Spinal cord (tissue), 10 donors: ENCODE data around the gene RHBDF2. TPM values are rescaled to one million over a fixed set of nuclear protein-coding genes. Genes with fewer than 3 reads are reported as not detected.

ENCODE experiments used
- DNase-seq, 6 donors: peaks; one replicate each; pipeline versions ENCODE4 v3.0.0 to v3.0.0-alpha.2; 2013 to 2015; ENCODE audit warnings: low spot score in 6 of 6, low read depth in 4 of 6
- H3K27ac ChIP-seq: one replicate; pipeline ENCODE4 v1.5.1; 2013; ENCODE audit warnings: low read depth, low read length, control low read depth
- H3K27me3 ChIP-seq: one replicate; pipeline ENCODE4 v1.6.1; 2013; ENCODE audit warnings: low read length; ENCODE audit not compliant: control insufficient read depth, insufficient read depth
- H3K36me3 ChIP-seq: one replicate; pipeline ENCODE4 v1.6.1; 2013; ENCODE audit warnings: low read length; ENCODE audit not compliant: control insufficient read depth, insufficient read depth
- H3K4me1 ChIP-seq: one replicate; pipeline ENCODE4 v1.6.1; 2013; ENCODE audit warnings: low read length; ENCODE audit not compliant: control insufficient read depth, insufficient read depth
- H3K4me3 ChIP-seq: one replicate; pipeline ENCODE4 v1.5.1; 2013; ENCODE audit warnings: low read depth, low read length, control low read depth
- H3K9me3 ChIP-seq: one replicate; pipeline ENCODE4 v1.6.1; 2013; ENCODE audit warnings: low read length; ENCODE audit not compliant: control insufficient read depth, insufficient read depth
- WGBS: methylation state at CpG from one replicate; pipeline ENCODE4 v1.1.5; 2013; ENCODE audit warnings: missing lambda C conversion rate; ENCODE audit not compliant: insufficient coverage; 5-methylcytosine and 5-hydroxymethylcytosine counted together
- polyA plus RNA-seq, 2 donors: library from polyadenylated mRNA; unstranded; fragments of 120-200 nt; gene quantifications; one replicate each; pipeline ENCODE4 v1.2.1, GENCODE V29; 2013; ENCODE audit not compliant: insufficient read length in 2 of 2
- total RNA-seq, 2 donors: library from RNA; depleted of rRNA in 1 of 2; stranded (reverse); fragments of 120-200 nt in 1 of 2; fragments of >200 nt in 1 of 2; gene quantifications; one replicate each; pipeline versions ENCODE4 v1.2.3 to v1.2.4, GENCODE V29; 2013 to 2014
- donor health status: healthy.

Gene RHBDF2
- total and polyA plus RNA-seq, 4 donors: 6.3 to 10.9 (median 8.9) TPM

- Histone ChIP-seq H3K27me3 (no peaks in the 10 kb centered on the region), H3K27ac (no peak overlapping the region), H3K4me3 (no peak overlapping the region), H3K4me1 (peaks cover 18% of the 10 kb centered on the region), H3K36me3 (peaks cover 7% of the 10 kb centered on the region), H3K9me3 (no peaks in the 10 kb centered on the region)
- DNase-seq: no peak
- WGBS: 95% methylated on average over 14 of the region's 14 CpGs
These were observed 32.6 kb downstream of the RHBDF2 start for GRCh38 chr17:76468634-76469010.

GRCh38 chr17:76467809-76468633 lies 33.2 kb downstream of the RHBDF2 start:
- Histone ChIP-seq H3K27ac (no peak overlapping the region), H3K27me3 (no peaks in the 10 kb centered on the region), H3K9me3 (no peaks in the 10 kb centered on the region), H3K4me1 (peaks cover 18% of the 10 kb centered on the region), H3K4me3 (no peak overlapping the region), H3K36me3 (peaks cover 7% of the 10 kb centered on the region)
- 74% methylated on average over 8 of the region's 8 CpGs for WGBS
- no peak for DNase-seq

- Histone ChIP-seq H3K27me3 (no peaks in the 10 kb centered on the region), H3K9me3 (no peaks in the 10 kb centered on the region), H3K4me3 (no peak within 1 kb of the TSS), H3K36me3 (peaks cover 7% of the 10 kb centered on the region), H3K27ac (no peak within 1 kb of the TSS), H3K4me1 (peaks cover 18% of the 10 kb centered on the region)
- 43% methylated on average over 6 of the region's 11 CpGs for WGBS
- DNase-seq: no peak
These were observed 33.9 kb downstream of the RHBDF2 start, which contains the start of gene AANAT for GRCh38 chr17:76467366-76467765. Gene AANAT (plus strand): TSS chr17:76467603. CDS start chr17:76468747, 1,144 bp downstream.

- WGBS: 88% methylated on average over 6 of the region's 6 CpGs
- Histone ChIP-seq H3K27ac (no peak overlapping the region), H3K4me3 (no peak overlapping the region), H3K4me1 (peaks cover 18% of the 10 kb centered on the region), H3K36me3 (peaks cover 7% of the 10 kb centered on the region), H3K9me3 (no peaks in the 10 kb centered on the region), H3K27me3 (no peaks in the 10 kb centered on the region)
- DNase-seq: no peak
These were observed 34.5 kb downstream of the RHBDF2 start for GRCh38 chr17:76466775-76467130.

- H3K27me3 ChIP-seq: no peaks in the 10 kb centered on the region
- DNase-seq: no peak
- 71% methylated on average over 20 of the region's 24 CpGs for WGBS
- H3K4me3 ChIP-seq: no peak overlapping the region
- no peaks in the 10 kb centered on the region for H3K9me3 ChIP-seq
- H3K36me3 ChIP-seq: no peaks in the 10 kb centered on the region
- H3K4me1 ChIP-seq: peaks cover 18% of the 10 kb centered on the region
- no peak overlapping the region for H3K27ac ChIP-seq
These were observed 38.5 kb downstream of the RHBDF2 start for GRCh38 chr17:76462556-76463290.

- Histone ChIP-seq H3K9me3 (no peaks in the 10 kb centered on the region), H3K4me3 (no peak overlapping the region), H3K4me1 (peaks cover 11% of the 10 kb centered on the region), H3K27me3 (no peaks in the 10 kb centered on the region), H3K27ac (no peak overlapping the region), H3K36me3 (no peaks in the 10 kb centered on the region)
- DNase-seq: no peak
- WGBS: 77% methylated on average over 9 of the region's 11 CpGs
These were observed 39.3 kb downstream of the RHBDF2 start for GRCh38 chr17:76461765-76462555.

GRCh38 chr17:76459674-76460073 lies 41.5 kb downstream of the RHBDF2 start:
- Histone ChIP-seq H3K27ac (no peak overlapping the region), H3K9me3 (no peaks in the 10 kb centered on the region), H3K36me3 (no peaks in the 10 kb centered on the region), H3K4me1 (no peaks in the 10 kb centered on the region), H3K4me3 (no peak overlapping the region), H3K27me3 (no peaks in the 10 kb centered on the region)
- WGBS: 45% methylated on average over 4 of the region's 4 CpGs
- no peak for DNase-seq

- peak in 2 of 6 donors; percentile 54 to 55 for DNase-seq
- no peaks in the 10 kb centered on the region for H3K36me3 ChIP-seq
- 82% methylated on average over 5 of the region's 9 CpGs for WGBS
- no peaks in the 10 kb centered on the region for H3K27me3 ChIP-seq
- no peaks in the 10 kb centered on the region for H3K9me3 ChIP-seq
- H3K27ac ChIP-seq: no peak overlapping the region
- no peaks in the 10 kb centered on the region for H3K4me1 ChIP-seq
- H3K4me3 ChIP-seq: no peak overlapping the region
These were observed 42.4 kb downstream of the RHBDF2 start for GRCh38 chr17:76458580-76459490.

GRCh38 chr17:76453431-76453743 lies 47.8 kb downstream of the RHBDF2 start:
- Histone ChIP-seq H3K9me3 (no peaks in the 10 kb centered on the region), H3K4me3 (peak overlapping the region; percentile 6), H3K27ac (no peak overlapping the region), H3K36me3 (peaks cover 3% of the 10 kb centered on the region), H3K27me3 (no peaks in the 10 kb centered on the region), H3K4me1 (peaks cover 19% of the 10 kb centered on the region)
- DNase-seq: no peak
- 35% methylated on average over 4 of the region's 6 CpGs for WGBS
